ENCODE data around the gene NTRK2.

DNA sequence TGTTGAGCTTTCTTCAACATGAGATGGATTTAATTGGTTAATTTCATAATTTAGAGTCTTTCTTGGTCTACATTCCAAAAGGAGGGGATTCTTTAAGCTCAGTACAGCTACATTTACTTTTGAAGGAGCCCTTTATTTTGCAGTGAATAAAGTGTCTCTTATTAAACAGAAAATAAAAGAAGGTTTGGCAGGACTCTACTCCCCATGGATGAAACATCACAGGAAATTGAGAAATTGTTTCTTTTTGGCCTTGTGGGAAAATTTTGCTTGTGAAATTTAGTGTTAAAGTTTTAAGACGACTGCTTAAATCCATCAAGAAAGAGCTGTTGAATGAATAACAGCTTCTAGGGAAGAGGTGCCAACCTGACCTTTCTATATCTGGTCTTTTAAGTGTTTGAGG, 187.7 kb downstream of the NTRK2 start:
- TF ChIP-seq, protein P1, sequence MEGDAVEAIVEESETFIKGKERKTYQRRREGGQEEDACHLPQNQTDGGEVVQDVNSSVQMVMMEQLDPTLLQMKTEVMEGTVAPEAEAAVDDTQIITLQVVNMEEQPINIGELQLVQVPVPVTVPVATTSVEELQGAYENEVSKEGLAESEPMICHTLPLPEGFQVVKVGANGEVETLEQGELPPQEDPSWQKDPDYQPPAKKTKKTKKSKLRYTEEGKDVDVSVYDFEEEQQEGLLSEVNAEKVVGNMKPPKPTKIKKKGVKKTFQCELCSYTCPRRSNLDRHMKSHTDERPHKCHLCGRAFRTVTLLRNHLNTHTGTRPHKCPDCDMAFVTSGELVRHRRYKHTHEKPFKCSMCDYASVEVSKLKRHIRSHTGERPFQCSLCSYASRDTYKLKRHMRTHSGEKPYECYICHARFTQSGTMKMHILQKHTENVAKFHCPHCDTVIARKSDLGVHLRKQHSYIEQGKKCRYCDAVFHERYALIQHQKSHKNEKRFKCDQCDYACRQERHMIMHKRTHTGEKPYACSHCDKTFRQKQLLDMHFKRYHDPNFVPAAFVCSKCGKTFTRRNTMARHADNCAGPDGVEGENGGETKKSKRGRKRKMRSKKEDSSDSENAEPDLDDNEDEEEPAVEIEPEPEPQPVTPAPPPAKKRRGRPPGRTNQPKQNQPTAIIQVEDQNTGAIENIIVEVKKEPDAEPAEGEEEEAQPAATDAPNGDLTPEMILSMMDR (IDR thresholded peaks at IDR 0.05) = no peak
- no peak for TF ChIP-seq POLR2A (IDR thresholded peaks at IDR 0.05)
